Measurements from ENCODE around the gene AFAP1L2. TPM values are rescaled to one million over a fixed set of nuclear protein-coding genes. Genes with fewer than 3 reads are reported as not detected.

Gene AFAP1L2
- polyA plus RNA-seq, 1 donor from 2014 or later, result 0.88 TPM

GRCh38 chr10:114370199-114370598, 34.1 kb downstream of the AFAP1L2 start:
- H3K36me3 ChIP-seq (ENCODE audit: insufficient read depth, low read length), result no peaks in the 10 kb centered on the region
- H3F3A ChIP-seq (ENCODE audit: insufficient read depth, low read length, poor library complexity, severe bottlenecking), result no peaks in the 10 kb centered on the region
- H2AFZ ChIP-seq (ENCODE audit: low read depth, low read length), result no peak overlapping the region
- H4K20me1 ChIP-seq (ENCODE audit: insufficient read depth), result no peaks in the 10 kb centered on the region
- no peaks in the 10 kb centered on the region for H3K9me2 ChIP-seq (ENCODE audit: insufficient read depth, low read length)
- no peaks in the 10 kb centered on the region for H3K79me2 ChIP-seq (replicated peaks; ENCODE audit: insufficient read depth, low read length)
- no peaks in the 10 kb centered on the region for H3K9me3 ChIP-seq (ENCODE audit: low read length)
- no peaks in the 10 kb centered on the region for H3K27me3 ChIP-seq (ENCODE audit: insufficient read depth, low read depth, low read length)
- TF ChIP-seq REST (IDR thresholded peaks at IDR 0.05; ENCODE audit: borderline replicate concordance) (no peak), MXI1 (conservative IDR thresholded peaks at IDR 0.05; ENCODE audit: poor library complexity, severe bottlenecking) (no peak), RAD21 (conservative IDR thresholded peaks at IDR 0.05) (no peak), CTCF (IDR thresholded peaks at IDR 0.05; ENCODE audit: poor library complexity, severe bottlenecking) (no peak), TAF1 (IDR thresholded peaks at IDR 0.05; ENCODE audit: low read depth) (no peak), EZH2 (IDR thresholded peaks at IDR 0.05; ENCODE audit: borderline replicate concordance, insufficient read depth, low read length, poor library complexity, severe bottlenecking) (no peak), POLR2AphosphoS5 (IDR thresholded peaks at IDR 0.05) (no peak), SMC3 (conservative IDR thresholded peaks at IDR 0.05; ENCODE audit: poor library complexity) (no peak), EP300 (conservative IDR thresholded peaks at IDR 0.05; ENCODE audit: poor library complexity, severe bottlenecking) (no peak)
- H3K4me3 ChIP-seq (ENCODE audit: low read length), result no peak overlapping the region
- no peak overlapping the region for H3K4me2 ChIP-seq (ENCODE audit: low read length)
- H3K27ac ChIP-seq (ENCODE audit: low read length), result no peak overlapping the region
- H3K9ac ChIP-seq (ENCODE audit: low read length), result no peak overlapping the region

GRCh38 chr10:114368057-114368391, 36.3 kb downstream of the AFAP1L2 start:
- no peaks in the 10 kb centered on the region for H3K9me3 ChIP-seq (ENCODE audit: low read length)
- no peak overlapping the region for H3K4me3 ChIP-seq (ENCODE audit: low read length)
- no peaks in the 10 kb centered on the region for H3K27me3 ChIP-seq (ENCODE audit: insufficient read depth, low read depth, low read length)
- H3K36me3 ChIP-seq (ENCODE audit: insufficient read depth, low read length), result no peaks in the 10 kb centered on the region
- no peaks in the 10 kb centered on the region for H4K20me1 ChIP-seq (ENCODE audit: insufficient read depth)
- TF ChIP-seq RAD21 (conservative IDR thresholded peaks at IDR 0.05) (no peak), EZH2 (IDR thresholded peaks at IDR 0.05; ENCODE audit: borderline replicate concordance, insufficient read depth, low read length, poor library complexity, severe bottlenecking) (no peak), CTCF (IDR thresholded peaks at IDR 0.05; ENCODE audit: poor library complexity, severe bottlenecking) (no peak), TAF1 (IDR thresholded peaks at IDR 0.05; ENCODE audit: low read depth) (no peak), REST (IDR thresholded peaks at IDR 0.05; ENCODE audit: borderline replicate concordance) (no peak), POLR2AphosphoS5 (IDR thresholded peaks at IDR 0.05) (no peak), MXI1 (conservative IDR thresholded peaks at IDR 0.05; ENCODE audit: poor library complexity, severe bottlenecking) (no peak), EP300 (conservative IDR thresholded peaks at IDR 0.05; ENCODE audit: poor library complexity, severe bottlenecking) (no peak), SMC3 (conservative IDR thresholded peaks at IDR 0.05; ENCODE audit: poor library complexity) (no peak)
- H3K79me2 ChIP-seq (replicated peaks; ENCODE audit: insufficient read depth, low read length), result no peaks in the 10 kb centered on the region
- H2AFZ ChIP-seq (ENCODE audit: low read depth, low read length), result no peak overlapping the region
- H3F3A ChIP-seq (ENCODE audit: insufficient read depth, low read length, poor library complexity, severe bottlenecking), result no peaks in the 10 kb centered on the region
- H3K4me2 ChIP-seq (ENCODE audit: low read length), result no peak overlapping the region
- no peak overlapping the region for H3K27ac ChIP-seq (ENCODE audit: low read length)
- no peaks in the 10 kb centered on the region for H3K9me2 ChIP-seq (ENCODE audit: insufficient read depth, low read length)
- H3K9ac ChIP-seq (ENCODE audit: low read length), result no peak overlapping the region

All from neural cell (in vitro differentiated cells).